NCI-H2227 treated with DMSO at 0.1 percent for 48 hours (cell line): ENCODE results near the gene MEOX1.

Experiments used
- DNase-seq: peaks from one replicate; lab custom pipeline; 2025; lab: John Stamatoyannopoulos, UW

MEOX1 gene

DNA sequence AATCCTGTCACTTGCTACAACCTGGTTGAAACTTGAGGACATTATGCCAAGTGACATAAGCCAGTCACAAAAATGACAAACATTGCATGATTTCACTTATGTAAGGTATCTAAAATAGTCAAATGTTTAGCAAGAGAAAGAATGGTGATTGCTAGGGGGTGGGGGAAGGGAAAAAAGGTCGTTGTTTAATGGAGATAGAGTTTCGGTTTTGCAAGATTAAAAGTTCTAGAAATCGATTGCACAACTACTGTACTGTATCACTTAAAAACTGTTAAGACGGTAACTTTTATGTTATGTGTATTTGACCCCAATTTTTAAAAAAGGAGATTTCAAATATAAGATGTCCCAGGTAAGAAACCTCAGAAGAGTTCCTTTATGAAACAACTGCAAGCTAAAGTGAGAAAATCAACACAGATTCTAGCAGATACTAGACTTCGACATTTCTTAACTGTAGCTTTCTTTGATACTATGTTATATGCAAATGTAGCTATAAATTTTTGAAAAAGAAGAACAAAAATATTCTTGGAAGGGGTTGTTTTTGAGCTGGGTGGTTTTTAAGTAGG is 5.9 kb downstream of the MEOX1 start:
- no peak for DNase-seq

- DNase-seq = no peak
Observed at GRCh38 chr17:43652124-43652480, 9.6 kb downstream of the MEOX1 start.

DNA sequence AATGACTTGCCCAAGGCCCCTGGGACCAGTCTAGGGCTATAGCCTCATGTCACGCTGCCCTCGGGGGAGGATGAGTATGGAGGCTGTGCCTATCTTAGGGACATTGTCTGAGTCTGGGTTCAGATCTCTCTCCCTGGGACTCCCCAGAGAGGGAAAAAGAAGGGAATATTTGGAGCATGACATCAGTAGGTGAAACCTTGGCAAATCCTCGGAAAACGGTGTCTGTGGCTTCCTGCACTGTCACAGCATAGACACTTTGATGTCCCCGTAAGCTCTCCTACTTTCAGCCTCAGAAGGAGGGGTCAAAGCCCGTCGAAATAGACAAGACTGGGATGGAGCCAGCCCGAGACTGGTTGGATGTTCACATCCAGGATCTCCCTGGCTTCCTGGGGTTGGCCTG is 11.3 kb downstream of the MEOX1 start:
- no peak for DNase-seq

DNA sequence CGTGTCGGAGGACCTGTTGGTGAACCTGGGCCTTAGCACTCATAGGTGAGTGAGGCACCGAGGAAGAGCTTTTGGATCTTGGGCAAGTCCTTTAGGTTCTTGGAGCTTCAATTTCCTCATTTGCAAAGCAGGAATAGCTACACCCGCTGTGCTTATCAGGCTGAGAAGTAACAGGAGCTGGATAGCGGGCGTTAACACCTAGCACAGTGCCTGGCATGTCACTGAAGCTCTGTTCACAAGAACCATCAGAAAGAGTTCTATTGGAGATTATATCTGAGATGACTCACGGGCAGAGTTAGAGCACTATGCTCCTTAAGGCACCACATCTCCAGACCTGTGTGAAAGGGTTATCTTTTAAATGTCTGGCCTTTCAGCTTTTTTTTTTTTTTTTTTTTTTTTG is 12.8 kb downstream of the MEOX1 start:
- DNase-seq = no peak

DNA sequence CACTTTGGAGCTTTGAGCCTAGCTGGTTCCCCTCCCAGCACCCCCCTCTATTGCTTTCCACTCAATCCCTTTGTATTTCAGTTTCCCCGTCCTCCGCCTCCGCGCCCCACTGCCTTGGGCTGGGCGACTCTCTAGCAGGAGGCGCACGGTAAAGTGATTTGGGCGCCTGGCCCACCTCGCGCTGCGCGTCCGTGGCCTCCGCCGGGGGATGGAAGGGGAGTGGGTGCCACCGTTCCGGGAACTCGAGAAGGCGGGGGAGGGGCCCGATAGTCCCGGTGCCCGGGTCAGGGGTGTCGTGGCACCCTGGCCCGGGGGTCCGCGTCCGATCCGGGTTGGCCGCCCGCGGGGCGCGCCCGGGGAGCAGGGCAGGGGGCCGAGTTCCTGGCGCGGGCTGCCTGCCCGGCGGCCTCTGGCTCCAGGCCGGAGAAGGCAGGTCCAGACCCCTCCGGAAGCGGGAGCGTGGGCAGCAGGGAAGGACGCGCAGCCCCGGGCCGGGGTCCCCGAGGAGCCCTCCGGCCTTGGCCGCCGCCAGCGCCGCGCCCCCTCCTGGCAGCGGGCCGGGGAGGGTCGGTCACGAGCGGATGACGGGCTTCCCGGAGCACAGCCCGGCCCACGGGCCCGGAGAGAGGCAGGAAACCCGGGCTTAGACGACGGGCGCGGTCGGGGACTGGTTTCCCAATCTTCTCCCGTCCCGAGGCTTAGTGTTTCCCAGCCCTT is 15.8 kb downstream of the MEOX1 start:
- DNase-seq = no peak

DNA sequence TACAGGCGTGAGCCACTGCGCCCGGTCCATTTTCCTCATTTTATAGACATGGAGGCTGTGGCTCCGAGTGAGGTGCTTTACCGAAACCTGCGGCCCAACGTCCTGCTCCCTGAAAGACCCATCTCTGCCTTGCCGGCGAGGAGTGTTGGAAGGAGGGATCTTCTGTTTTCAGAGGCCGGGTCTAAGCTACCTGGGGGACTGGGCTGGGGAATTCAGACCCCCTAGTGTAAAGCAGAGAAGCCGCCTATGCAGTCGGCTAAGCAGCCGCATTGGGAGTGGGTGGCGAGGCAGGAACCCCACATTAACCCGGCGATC is 16.3 kb downstream of the MEOX1 start:
- no peak for DNase-seq

DNA sequence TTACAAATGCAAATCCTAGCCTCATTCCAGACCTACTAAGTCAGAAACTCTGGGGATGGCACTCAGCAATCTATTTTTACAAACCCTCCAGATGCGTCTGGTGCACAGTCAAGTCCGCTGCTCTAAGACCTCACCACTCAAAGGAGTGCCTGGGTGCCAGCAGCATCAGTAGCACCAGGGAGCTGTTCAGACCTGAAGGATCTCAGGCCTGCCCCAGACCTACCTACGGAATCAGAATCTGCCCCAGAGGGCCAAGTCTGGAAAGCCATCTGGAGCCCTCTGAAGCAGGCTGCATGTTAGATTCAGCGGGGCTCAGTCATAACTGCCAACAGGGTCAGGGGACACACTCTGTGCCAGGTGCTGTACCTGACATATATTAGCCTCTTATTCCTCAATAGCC is 17.6 kb downstream of the MEOX1 start:
- DNase-seq = no peak

DNA sequence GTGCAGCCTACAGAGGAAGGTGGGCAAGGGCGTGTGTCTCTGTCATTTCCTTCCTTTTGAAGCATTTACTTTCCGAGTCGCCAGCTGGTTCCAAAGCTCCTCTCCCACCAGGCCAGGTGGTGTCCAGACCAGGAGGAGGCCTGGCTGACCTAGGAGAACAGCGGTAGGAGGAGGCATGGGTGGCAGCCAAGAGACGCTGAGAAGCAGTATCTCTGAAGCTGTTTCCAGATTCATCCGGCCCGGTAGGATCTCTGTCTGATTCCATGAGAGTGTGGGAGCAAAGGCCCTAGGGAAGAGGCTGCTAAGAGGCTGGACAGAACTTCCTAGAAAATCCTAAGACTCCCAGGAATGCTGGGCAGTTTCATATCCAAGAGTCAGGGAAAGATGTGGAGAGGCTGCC is 20.3 kb downstream of the MEOX1 start:
- DNase-seq = no peak

- no peak for DNase-seq
Observed at GRCh38 chr17:43640491-43641252, 21.1 kb downstream of the MEOX1 start.

- DNase-seq = no peak
Observed at GRCh38 chr17:43637563-43638323, 24.0 kb downstream of the MEOX1 start.

- DNase-seq = no peak
Observed at GRCh38 chr17:43636426-43636825, 25.3 kb downstream of the MEOX1 start.

GRCh38 chr17:43634591-43635125 is 27.1 kb downstream of the MEOX1 start:
- no peak for DNase-seq

DNA sequence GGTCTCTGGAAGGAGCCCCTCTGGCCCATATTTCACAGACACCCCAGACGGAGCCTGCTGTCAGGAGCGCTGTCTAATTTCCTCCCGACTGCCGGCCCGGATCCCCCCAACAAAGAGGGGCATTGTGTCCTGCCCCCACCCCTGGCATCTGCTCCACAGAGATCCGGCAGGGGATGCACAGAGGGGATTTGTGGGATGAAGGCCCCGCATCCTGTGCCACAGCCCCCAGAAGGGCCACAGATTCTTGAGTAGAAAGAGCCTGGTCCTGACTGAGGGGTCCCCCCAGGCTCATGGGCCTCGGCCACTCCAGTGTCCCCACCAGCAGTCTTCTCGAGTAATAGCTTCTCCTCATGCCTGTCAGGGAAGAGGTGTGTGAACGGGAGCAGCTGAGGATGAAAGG is 29.5 kb downstream of the MEOX1 start:
- DNase-seq = no peak

- DNase-seq = no peak
Observed at GRCh38 chr17:43631429-43631828, 30.3 kb downstream of the MEOX1 start.

- no peak for DNase-seq
Observed at GRCh38 chr17:43628089-43628650, 33.6 kb downstream of the MEOX1 start.

GRCh38 chr17:43627653-43628052 is 34.1 kb downstream of the MEOX1 start:
- no peak for DNase-seq

DNA sequence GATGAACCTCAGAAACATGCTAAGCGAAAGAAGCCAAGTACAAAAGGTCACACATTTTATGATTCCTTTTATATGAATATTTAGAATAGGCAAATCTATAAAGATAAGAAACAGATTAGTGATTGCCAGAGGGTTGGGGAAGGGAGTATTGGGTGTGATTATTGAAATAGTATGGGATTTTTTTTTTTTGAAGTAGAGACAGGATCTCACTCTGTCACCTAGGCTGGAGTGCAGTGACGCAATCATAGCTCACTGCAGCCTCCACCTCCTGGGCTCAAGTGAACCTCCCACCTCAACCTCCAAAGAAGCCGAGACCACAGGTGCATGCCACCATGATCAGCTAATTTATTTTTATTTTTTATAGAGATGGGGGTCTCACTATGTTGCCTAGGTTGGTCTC is 35.7 kb downstream of the MEOX1 start:
- no peak for DNase-seq

DNA sequence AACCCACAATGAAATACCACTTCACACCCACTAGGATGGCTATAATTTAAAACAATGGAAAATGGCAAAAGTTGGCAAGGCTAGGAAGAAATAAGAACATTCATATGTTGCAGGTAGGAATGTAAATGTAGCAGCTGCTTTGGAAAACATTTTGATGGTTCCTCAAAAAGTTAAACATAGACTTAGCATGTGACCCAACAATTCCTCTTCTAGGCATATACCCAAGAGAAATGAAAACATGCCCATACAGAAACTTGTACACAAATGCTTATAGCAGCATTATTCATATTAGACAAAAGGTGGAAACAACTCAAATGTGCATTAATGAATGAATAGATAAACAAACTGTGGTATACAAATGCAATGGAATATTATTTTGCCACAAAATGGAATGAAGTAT is 36.1 kb downstream of the MEOX1 start:
- no peak for DNase-seq

GRCh38 chr17:43620581-43620980 is 41.1 kb downstream of the MEOX1 start:
- DNase-seq = no peak

DNA sequence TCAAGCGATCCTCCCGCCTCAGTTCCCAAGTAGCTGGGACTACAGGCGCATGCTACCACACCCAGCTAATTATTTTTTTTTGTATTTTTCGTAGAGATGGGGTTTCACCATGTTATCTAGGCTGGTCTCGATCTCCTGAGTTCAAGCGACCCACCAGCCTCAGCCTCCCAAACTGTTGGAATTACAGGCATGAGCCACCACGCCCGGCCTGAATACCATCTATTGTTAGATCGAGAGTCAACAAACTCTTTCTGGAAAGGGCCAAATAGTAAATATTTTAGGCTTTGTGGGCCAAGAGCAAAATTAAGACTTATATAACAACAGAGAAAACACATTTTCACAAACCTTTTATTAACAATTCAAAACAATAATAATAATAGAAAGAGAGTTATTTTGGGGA is 41.6 kb downstream of the MEOX1 start:
- no peak for DNase-seq

DNA sequence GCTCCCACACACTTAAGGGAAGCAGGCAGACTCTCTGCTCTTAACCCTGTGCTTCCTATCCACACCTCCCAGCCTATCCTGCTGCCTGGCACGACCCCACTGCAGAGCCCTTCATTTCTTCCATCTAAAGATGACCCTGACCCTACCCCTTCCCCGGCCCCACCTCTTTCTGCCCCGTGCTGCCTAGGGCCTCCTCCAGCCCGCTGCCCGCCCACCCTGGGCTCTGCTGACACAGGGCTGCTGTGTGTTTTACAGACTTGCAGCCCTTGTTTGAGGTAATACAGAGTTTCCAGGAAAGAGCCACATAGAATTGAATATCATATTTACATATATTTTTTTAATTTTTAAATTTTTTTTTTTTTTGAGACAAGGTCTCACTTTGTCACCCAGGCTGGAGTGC is 42.0 kb downstream of the MEOX1 start:
- DNase-seq = no peak

DNA sequence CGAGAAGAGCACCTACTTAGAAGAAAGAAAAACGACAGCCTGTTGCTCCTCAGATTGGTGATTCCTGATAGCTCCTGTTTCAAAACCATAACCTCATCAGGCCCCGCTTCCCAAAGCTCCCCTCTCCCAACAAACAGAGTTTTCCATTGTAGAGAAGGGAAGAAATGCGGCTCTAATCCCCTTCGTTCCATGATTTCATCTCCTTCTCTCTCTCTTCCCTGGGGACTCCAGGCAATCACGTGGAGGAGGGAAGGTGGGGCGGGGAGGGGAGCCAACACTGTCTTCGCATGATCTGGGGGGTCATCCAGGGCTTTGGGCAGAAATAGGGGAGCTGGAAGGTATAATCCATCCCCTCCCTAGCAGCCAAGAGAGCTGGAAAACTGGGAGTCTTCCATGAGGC is 43.4 kb downstream of the MEOX1 start:
- no peak for DNase-seq
